A673 (cell line): ENCODE measurements around the gene DDB1. TPM values are rescaled to one million over a fixed set of nuclear protein-coding genes. Genes with fewer than 3 reads are reported as not detected.

Experiments used
- BruUV-seq: library from RNA; stranded (reverse); fragments of 400-500 nt; replicated peaks from 2 replicates; lab custom pipeline; 2021; lab: Mats Ljungman, UMichigan
- CTCF ChIA-PET: fragments of 300-600 bp; sonication (Branson Sonifier 250); formaldehyde crosslinking; loops from one replicate; lab custom pipeline; 2022; ENCODE audit warnings: antibody characterized with exemption; lab: Charles Lee
- POLR2A ChIA-PET: fragments of 300-600 bp; sonication (Branson Sonifier 250); formaldehyde crosslinking; loops from one replicate; lab custom pipeline; 2022; ENCODE audit warnings: antibody characterized with exemption; ENCODE audit not compliant: low non-redundant PET; lab: Charles Lee
- DNase-seq: peaks from one replicate; pipeline ENCODE4 v3.0.0-alpha.2; 2015; ENCODE audit warnings: low spot score
- H3K27ac ChIP-seq: fragments of 200-600 bp; sonication (generic); 2 replicates; pipeline ENCODE4 v1.5.1; 2016; ENCODE audit warnings: mixed run types, low read depth, mild to moderate bottlenecking, mixed read lengths, antibody characterized with exemption, low read length; ENCODE audit not compliant: poor library complexity, severe bottlenecking
- H3K27me3 ChIP-seq: fragments of 200-600 bp; sonication (generic); replicated peaks from 2 replicates; pipeline ENCODE4 v1.6.1; 2017; ENCODE audit warnings: mixed run types, low read depth, mild to moderate bottlenecking, mixed read lengths, antibody characterized with exemption, low read length; ENCODE audit not compliant: insufficient read depth, poor library complexity
- H3K36me3 ChIP-seq: fragments of 200-600 bp; sonication (generic); 2 replicates; pipeline ENCODE4 v1.6.1; 2016; ENCODE audit warnings: mixed run types, mild to moderate bottlenecking, mixed read lengths, antibody characterized with exemption, low read length; ENCODE audit not compliant: insufficient read depth, poor library complexity, severe bottlenecking
- H3K4me1 ChIP-seq: fragments of 200-600 bp; sonication (generic); 2 replicates; pipeline ENCODE4 v1.6.1; 2017; ENCODE audit warnings: mixed run types, mild to moderate bottlenecking, mixed read lengths, antibody characterized with exemption, low read length; ENCODE audit not compliant: insufficient read depth, poor library complexity, severe bottlenecking
- H3K4me3 ChIP-seq: fragments of 200-600 bp; sonication (generic); 2 replicates; pipeline ENCODE4 v1.5.1; 2016; ENCODE audit warnings: low read depth, mixed run types, mild to moderate bottlenecking, mixed read lengths, low read length; ENCODE audit not compliant: poor library complexity, severe bottlenecking
- H3K9me3 ChIP-seq: fragments of 200-600 bp; sonication (generic); 2 replicates; pipeline ENCODE4 v1.6.1; 2016; ENCODE audit warnings: mixed run types, low read depth, mild to moderate bottlenecking, mixed read lengths, antibody characterized with exemption, low read length; ENCODE audit not compliant: poor library complexity, severe bottlenecking
- CTCF ChIP-seq: fragments of 300-800, 200-600 bp; sonication (generic); conservative IDR thresholded peaks from 2 replicates; pipeline ENCODE4 v1.5.1; 2017; ENCODE audit warnings: low read depth, mild to moderate bottlenecking, antibody characterized with exemption, low read length, moderate library complexity, mixed read lengths
- EZH2 ChIP-seq: fragments of 200-600 bp; sonication (generic); IDR thresholded peaks from 2 replicates; pipeline ENCODE4 v1.6.1; 2017; ENCODE audit warnings: borderline replicate concordance, low read depth, mild to moderate bottlenecking, mixed read lengths, antibody characterized with exemption, low read length; ENCODE audit not compliant: poor library complexity, severe bottlenecking
- intact Hi-C: fragments of 100-400 bp; cut with micrococcal nuclease; formaldehyde crosslinking; loops from one replicate; pipeline ENCODE4 v1.10.0; 2022; ENCODE audit not compliant: unreplicated experiment
- total RNA-seq: library from RNA; stranded (reverse); gene quantifications from 2 replicates; pipeline ENCODE4 v1.2.3, GENCODE V29; 2021

DDB1 gene
- total RNA-seq, 1 experiment from 2014 or later, result 305 TPM

- Histone ChIP-seq H3K27ac (no peak overlapping the region), H3K4me1 (peaks cover 12% of the 10 kb centered on the region), H3K9me3 (peaks cover 5% of the 10 kb centered on the region), H3K36me3 (peaks cover 4% of the 10 kb centered on the region), H3K4me3 (no peak overlapping the region), H3K27me3 (no peaks in the 10 kb centered on the region)
- TF ChIP-seq EZH2, result no peak
- TF ChIP-seq CTCF, result no peak
- ChIA-PET CTCF (no interaction called here), POLR2A (no interaction called here)
- intact Hi-C loops, result loop anchor here (2.0 kb wide), 1 partner anchor 15 kb away; the partner anchor contains the start of gene TMEM138
- DNase-seq, result no peak
- no TSS peak for BruUV-seq
Measured at GRCh38 chr11:61377461-61378160, 44.7 kb upstream of the DDB1 start.

GRCh38 chr11:61375761-61376108 is 42.8 kb upstream of the DDB1 start:
- peaks cover 12% of the 10 kb centered on the region for H3K4me1 ChIP-seq
- H3K27me3 ChIP-seq, result no peaks in the 10 kb centered on the region
- ChIA-PET CTCF (no interaction called here), POLR2A (no interaction called here)
- no peak for TF ChIP-seq EZH2
- no peak for TF ChIP-seq CTCF
- no TSS peak for BruUV-seq
- no peak for DNase-seq
- no peak overlapping the region for H3K27ac ChIP-seq
- peaks cover 14% of the 10 kb centered on the region for H3K9me3 ChIP-seq
- H3K36me3 ChIP-seq, result peaks cover 6% of the 10 kb centered on the region
- H3K4me3 ChIP-seq, result no peak overlapping the region
- intact Hi-C loops, result no loop called here

GRCh38 chr11:61372659-61373420 is 39.9 kb upstream of the DDB1 start:
- no peak for TF ChIP-seq CTCF
- TF ChIP-seq EZH2, result no peak
- Histone ChIP-seq H3K27ac (no peak overlapping the region), H3K36me3 (peaks cover 34% of the 10 kb centered on the region), H3K27me3 (no peaks in the 10 kb centered on the region), H3K4me3 (no peak overlapping the region), H3K4me1 (no peaks in the 10 kb centered on the region), H3K9me3 (peaks cover 14% of the 10 kb centered on the region)
- BruUV-seq, result no TSS peak
- intact Hi-C loops, result no loop called here
- POLR2A ChIA-PET, result no interaction called here
- CTCF ChIA-PET, result no interaction called here
- no peak for DNase-seq
